GM15510 (cell line): Measurements from ENCODE around the gene TNFRSF17.

Experiments
- POLR2A ChIP-seq: IDR thresholded peaks from 3 replicates; pipeline ENCODE4 v1.6.1; 2011; ENCODE audit warnings: borderline replicate concordance; ENCODE audit not compliant: insufficient read length; ENCODE audit errors: extremely low read depth

TNFRSF17 gene

DNA sequence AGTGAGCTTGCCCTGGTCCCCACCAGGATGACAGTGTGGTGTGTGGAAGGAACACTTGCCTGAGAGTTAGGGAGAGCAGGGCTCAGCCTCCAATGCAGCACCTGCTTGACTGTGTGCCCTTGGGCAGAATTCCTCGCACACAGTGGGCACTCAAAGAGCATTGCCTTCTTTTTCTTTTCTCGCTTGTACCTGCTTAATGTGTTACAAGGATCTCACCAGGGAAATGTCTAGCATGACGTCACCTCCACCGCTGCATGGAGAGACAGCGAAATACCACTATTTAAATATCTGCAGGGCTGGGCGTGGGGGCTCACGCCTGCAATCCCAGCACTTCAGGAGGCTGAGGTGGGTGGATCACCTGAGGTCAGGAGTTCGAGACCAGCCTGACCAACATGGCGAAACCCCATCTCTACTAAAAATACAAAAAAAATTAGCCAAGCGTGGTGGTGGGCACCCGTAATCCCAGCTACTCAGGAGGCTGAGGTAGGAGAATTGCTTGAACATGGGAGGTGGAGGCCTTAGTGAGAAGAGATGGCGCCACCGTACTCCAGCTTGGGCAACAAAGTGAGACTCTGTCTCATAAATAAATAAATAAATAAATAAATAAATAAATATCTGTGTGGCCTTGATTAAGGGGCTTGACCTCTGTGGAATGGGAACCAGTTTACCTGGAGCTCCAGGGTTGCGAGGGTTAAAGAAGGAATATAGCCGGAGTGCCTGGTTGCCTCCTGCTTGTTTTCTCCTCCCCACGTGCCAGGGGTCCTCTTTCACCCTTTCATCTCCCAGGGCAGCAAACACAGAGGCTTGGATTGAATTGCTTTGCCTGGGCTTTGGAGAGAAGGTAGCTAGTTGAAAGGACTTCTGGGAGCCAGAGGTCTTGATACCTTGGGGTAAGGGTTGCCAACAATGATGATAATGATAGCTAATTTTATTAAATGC lies 27.8 kb downstream of the TNFRSF17 start:
- no peak for TF ChIP-seq POLR2A

DNA sequence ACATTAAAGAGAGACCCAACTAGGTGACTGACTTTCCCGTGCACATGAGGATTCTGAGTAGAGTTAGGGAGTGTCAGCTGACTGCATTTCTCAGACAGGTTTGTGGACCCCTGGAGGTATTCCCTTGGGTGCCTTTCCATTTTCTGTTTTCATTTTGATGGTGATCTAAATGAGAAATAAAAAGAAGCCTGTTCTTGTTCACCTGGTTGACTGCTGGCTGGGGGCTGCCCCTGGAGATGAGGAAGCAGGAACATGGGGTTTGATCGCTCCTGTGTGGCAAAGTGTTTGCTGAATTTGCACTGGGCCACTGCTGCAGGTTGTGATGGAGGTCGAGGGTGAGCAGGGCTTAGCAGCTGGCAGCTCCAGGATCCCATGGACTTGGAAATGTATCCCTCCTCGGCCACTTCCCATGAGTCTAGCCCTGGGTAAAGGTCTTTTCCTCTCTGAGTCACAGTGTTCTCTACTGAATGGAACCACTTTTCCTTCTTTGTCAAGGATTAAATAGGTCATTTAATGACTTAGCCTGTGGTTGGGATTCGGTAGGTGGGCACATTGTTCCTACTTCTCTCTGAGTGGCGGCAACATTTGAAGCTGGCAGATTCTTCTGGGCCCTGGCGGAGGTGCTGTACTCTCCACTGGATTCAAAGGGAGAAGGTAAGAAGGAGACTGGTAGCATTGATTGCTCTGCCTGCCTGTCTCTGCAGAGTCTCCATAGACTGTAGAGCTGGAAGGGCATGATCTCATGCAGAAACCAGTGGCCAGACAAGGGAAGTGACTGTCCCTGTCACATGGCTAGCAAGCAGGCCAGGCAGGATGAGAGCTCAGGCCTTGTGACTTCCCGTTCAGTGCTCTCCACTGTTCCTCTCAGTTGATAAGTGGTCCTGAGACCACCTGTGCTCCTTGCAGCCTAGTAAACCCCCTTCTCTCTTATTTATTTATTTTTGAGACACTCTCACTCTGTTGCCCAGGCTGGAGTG lies 29.4 kb downstream of the TNFRSF17 start:
- TF ChIP-seq POLR2A = no peak

DNA sequence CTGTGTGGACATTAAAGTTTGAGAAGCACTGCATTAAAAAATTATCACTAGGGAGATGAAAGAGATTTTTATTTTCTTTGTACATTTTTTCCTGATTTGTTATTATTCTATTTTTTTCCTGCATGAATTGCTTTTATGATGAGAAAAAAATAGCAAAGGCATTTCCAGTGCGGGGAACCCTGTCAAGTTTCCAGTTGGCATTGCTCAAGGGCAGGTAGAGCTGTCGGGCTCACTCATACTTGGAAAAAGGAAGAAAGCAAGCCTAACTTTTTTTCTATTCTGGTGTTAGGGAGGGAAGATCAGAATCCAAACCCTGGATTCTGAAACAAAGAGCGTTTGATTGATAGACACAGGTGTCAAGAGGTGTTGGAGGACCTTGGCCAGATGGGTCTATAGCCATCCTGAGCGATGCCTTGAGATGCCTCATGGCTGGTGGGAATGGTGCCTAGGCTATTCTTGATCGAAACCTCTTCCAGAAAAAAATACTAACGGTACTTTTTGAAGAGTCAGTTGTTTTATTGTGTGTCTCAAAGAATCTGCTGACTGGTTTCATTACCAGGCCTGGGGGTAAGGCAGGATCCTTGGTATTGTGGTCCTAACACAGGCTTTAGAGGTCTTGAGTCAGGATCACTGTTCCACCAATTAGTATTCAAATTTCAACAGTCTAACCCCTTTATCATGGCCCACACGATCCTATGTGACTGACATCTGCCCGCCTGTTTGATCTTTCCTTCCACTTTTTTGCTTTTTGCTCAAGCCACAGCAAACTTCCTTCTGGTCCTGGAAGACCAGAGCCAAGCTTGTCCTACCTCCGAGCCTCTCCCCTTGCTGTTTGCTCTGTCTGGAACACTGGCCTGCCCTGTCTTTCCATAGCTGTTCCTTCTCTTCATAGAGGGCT lies 31.7 kb downstream of the TNFRSF17 start:
- no peak for TF ChIP-seq POLR2A

DNA sequence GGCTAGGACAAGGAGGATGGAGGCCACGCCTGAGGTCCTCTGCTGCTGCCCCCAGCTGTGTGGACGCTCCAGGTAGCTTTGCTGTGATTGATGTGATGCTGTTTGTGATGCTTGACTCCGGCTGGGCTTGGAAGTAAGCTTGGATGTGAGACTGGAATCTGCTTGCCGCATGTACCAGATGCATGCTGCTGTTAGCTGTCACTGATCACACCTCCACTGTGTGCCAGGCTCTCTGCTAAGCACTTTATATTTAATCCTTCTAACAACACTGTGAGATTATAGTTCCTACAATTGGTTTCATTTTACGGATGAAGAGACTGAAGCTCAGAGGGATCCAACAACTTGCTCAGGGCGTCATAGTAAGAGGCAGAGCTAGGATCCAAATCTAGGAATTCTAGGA lies 35.0 kb downstream of the TNFRSF17 start:
- no peak for TF ChIP-seq POLR2A

DNA sequence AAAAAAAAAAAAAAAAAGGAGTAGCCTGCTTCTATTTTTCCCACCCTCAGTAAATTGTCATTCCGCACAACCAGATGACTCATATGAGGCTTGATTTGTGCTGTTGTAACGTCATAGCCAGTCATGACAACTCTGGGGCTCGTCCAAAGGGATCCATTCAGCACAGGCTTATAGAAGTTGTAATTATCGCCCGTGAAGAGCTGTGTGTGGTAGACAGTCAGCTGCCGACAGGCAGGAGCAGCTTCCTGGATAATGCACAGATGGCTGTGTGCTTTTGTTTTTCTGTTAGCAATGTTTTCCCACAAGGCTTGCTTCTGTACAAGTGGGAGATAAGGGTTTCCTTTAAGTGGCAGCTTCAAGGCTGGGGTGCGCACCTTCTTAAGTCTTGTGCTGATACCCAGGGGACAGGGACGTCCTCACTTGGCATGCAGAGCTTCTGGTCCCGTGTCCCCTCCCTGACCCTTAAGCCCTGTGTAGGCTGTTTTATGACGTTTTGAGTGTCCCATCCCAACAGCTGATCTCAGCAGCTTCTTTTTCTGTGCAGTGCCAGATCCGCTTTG lies 37.5 kb downstream of the TNFRSF17 start:
- TF ChIP-seq POLR2A = no peak

DNA sequence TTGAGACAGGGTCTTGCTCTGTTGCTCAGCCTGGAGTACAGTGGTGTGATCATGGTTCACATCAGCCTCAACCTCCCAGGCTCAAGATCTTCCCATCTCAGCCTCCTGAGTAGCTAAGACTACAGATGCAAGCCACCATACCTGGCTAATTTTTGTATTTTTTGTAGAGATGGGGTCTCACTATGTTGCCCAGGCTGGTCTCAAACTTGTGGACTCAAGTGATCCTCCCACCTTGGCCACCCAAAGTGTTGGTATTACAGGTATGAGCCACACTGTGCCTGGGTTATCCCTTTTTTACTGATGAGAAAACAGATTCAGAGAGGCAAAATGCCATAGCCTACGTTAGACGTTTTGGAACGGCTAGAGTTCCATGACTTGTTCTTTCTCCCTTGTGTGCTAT lies 41.6 kb downstream of the TNFRSF17 start:
- TF ChIP-seq POLR2A = no peak

DNA sequence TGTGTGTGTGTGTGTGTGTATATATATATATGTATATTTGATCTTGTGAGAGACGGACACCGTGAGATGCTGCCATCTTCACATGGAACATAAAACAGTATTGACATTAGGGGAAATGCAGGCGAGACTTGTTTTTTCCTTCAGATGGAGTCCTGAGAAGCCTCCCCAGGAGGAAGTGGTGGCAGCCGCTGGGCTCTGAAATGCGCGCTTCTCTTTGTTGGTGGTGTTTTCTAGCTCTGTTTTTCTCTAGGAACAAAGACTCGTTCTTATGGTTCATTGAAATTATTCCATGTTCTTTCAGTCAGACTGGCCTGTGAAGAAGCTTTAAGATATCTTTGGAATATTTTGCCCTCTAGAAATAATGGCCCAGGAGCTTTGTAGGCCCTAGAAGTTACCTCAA lies 44.5 kb downstream of the TNFRSF17 start:
- no peak for TF ChIP-seq POLR2A

DNA sequence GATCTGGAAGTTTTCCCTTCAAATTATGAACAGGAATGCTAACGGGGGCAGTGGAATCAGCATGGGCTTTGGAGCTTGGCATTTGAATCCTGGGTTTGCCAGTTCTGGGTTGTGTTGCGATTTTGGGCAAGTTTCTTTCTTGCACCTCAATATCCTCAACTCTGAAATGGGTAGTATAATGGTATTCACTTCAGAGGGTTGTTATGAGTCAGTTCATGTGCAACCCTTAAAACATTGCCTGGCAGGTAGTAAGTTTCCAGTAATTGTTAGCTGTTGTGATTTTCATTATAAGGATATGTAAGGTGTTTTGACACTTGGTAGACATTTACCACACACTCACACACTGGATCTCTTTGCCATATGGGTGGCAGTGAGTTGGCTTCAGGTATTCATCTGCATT lies 44.9 kb downstream of the TNFRSF17 start:
- no peak for TF ChIP-seq POLR2A

DNA sequence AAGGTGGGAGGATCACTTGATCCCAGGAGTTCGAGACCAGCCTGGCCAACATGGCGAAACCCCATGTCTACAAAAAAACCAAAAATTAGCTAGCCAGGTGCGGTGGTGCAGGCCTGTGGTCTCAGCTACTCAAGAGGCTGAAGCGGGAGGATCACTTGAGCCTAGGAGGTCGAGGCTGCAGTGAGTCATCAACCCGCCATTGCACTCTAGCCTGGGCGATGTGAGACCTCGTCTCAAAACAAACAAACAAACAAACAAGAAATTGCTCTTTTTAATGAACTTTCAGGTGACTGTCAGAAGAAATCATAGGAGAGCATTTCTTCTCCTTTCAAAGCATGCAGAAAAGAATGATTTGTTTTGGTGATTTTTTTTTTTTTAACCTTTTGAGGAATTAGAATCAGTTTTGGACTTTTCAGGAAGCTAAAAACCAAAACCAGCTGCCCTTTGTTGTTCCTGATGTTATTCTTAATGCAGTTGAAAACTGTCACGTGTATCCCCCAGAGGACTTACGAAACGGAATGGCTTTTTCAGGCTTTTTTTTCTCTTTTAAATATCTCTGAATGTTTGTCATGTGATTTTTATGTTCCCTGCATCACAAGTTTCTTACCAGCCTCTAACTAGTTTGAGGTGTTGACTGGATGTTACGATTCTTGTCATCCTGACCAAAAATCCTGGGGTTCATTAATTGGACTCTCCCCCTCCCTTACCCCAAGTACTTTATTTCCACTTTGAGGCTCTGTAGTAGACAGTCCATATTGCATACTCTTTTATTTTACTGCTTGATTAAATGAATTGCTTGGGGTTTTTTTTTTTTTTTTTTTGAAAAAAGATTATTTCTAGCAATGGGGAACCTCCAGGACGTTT lies 45.6 kb downstream of the TNFRSF17 start:
- TF ChIP-seq POLR2A = no peak

DNA sequence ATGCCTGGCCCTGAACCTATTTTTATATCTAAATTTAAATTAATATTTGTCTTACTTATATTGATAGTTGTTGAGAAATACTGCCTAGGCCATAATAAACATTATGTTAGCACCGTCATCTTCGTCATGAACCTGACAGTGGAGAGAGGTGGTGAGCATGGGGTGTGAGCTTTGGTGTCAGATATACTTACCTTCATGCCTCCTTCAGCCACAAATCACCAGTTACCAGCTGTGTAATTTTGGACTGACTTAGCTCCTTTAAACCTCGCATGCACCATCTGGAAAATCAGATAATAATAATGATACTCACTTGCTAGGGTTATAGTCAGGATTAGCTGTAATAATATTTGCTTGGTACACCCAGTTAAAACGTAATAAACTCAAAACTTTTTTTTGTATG lies 46.6 kb downstream of the TNFRSF17 start:
- no peak for TF ChIP-seq POLR2A

DNA sequence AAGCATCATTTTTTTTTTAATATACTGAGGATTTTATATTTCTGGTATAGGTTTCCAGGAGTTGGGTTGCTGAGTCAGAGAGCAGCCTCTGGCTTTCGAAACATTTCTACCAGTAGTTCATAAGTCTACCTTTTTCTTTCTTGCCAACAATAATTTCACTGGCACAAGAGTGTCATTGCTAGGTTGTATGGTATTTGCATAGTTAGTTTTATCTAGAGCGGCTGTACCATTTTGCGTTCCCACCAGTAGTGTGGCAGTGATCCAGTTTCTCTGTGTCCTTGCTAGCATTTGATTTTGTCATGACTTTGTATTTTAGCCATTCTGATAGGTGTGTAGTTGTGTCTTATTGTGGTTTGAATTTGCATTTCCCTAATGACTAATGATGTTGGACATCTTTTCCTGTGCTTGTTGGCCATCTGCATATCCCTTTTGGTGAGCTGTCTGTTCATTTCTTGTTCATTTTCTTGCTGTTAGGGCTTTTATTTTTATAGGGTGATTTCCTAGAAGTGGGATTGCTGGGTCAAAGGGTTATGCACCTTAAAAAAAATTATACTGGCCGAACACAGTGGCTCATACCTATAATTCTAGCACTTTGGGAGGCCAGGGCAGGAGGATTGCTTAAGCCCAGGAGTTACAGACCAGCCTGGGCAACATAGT lies 51.4 kb downstream of the TNFRSF17 start:
- TF ChIP-seq POLR2A = no peak

DNA sequence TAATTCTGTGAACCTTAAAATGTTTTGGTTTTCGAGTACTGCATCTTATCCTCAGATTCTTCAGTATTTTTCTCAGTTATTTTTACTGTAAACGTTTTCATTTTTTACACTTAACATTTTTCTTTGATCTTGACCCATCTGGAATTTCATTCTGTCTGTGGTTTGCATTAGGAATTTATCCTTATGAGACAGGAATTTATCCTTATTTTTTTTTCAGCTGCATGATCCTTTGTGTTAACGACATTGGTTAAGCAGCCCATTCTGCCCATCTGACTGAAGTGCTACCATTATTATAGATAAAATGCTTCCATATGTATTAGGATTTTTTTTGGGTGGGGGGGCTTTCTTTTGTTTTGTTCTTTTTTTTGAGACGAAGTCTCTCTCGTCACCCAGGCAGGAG lies 52.5 kb downstream of the TNFRSF17 start:
- no peak for TF ChIP-seq POLR2A
